HepG2 (cell line): ENCODE results near the gene SPOP. TPM values are rescaled to one million over a fixed set of nuclear protein-coding genes. Genes with fewer than 3 reads are reported as not detected.

ENCODE experiments used
- ASH2L ChIP-seq: fragments of 300-600, 200-600 bp; sonication (generic); IDR thresholded peaks from 2 replicates; pipeline ENCODE4 v1.7.0; 2017; ENCODE audit warnings: low read depth, mild to moderate bottlenecking, moderate library complexity, mixed read lengths, low read length; ENCODE audit not compliant: insufficient read length
- ATRX ChIP-seq: sonication (generic); formaldehyde crosslinking; IDR thresholded peaks from 2 replicates; pipeline ENCODE4 v1.4.0; 2020; ENCODE audit warnings: missing genetic modification reagents, borderline replicate concordance
- BRD4 ChIP-seq: sonication (generic); formaldehyde crosslinking; IDR thresholded peaks from 2 replicates; pipeline ENCODE4 v1.4.0; 2020; ENCODE audit warnings: missing genetic modification reagents
- FOXJ3 ChIP-seq: sonication (generic); formaldehyde crosslinking; IDR thresholded peaks from 2 replicates; pipeline ENCODE4 v1.4.0; 2020; ENCODE audit warnings: missing genetic modification reagents, mild to moderate bottlenecking, borderline replicate concordance
- KDM6A ChIP-seq: IDR thresholded peaks from 2 replicates; pipeline ENCODE4 v1.6.1; 2016; ENCODE audit warnings: low read depth
- MIER2 ChIP-seq: IDR thresholded peaks from 2 replicates; pipeline ENCODE4 v1.6.1; 2016; ENCODE audit warnings: missing biosample characterization, missing genetic modification reagents
- MZF1 ChIP-seq: sonication (generic); formaldehyde crosslinking; IDR thresholded peaks from 2 replicates; pipeline ENCODE4 v1.8.1; 2023; ENCODE audit warnings: mild to moderate bottlenecking, missing genetic modification reagents, borderline replicate concordance
- RXRB ChIP-seq: IDR thresholded peaks from 2 replicates; pipeline ENCODE4 v1.6.1; 2016; ENCODE audit warnings: borderline replicate concordance, missing genetic modification reagents, missing compliant biosample characterization
- SMAD3 ChIP-seq: sonication (generic); formaldehyde crosslinking; IDR thresholded peaks from 2 replicates; pipeline ENCODE4 v1.4.0; 2020; ENCODE audit warnings: missing genetic modification reagents
- SP1 ChIP-seq, 2 experiments: fragments of 450-650 bp in 1 of 2; sonication (generic) in 1 of 2; formaldehyde crosslinking in 1 of 2; IDR thresholded peaks; 2 replicates each; pipeline versions ENCODE4 v1.4.0 to v1.6.1; 2016 to 2020; ENCODE audit warnings: missing genetic modification reagents in 1 of 2
- TSC22D2 ChIP-seq: sonication (generic); formaldehyde crosslinking; IDR thresholded peaks from 2 replicates; pipeline ENCODE4 v1.5.1; 2020; ENCODE audit warnings: missing genetic modification reagents, mild to moderate bottlenecking, borderline replicate concordance
- U2AF1 ChIP-seq: fragments of 200-400 bp; formaldehyde crosslinking; optimal IDR thresholded peaks from 2 replicates; pipeline ENCODE3; 2017; ENCODE audit warnings: mild to moderate bottlenecking, low read depth, low read length
- XRCC5 ChIP-seq: fragments of 200-400 bp; formaldehyde crosslinking; optimal IDR thresholded peaks from 2 replicates; pipeline ENCODE3; 2017; ENCODE audit warnings: mild to moderate bottlenecking, low read length
- ZC3H4 ChIP-seq: sonication (generic); formaldehyde crosslinking; IDR thresholded peaks from 2 replicates; pipeline ENCODE4 v1.4.0; 2020; ENCODE audit warnings: missing genetic modification reagents, borderline replicate concordance
- ZEB1 ChIP-seq: IDR thresholded peaks from 2 replicates; pipeline ENCODE4 v1.6.1; 2012; ENCODE audit warnings: mild to moderate bottlenecking, low read depth, inconsistent platforms; ENCODE audit not compliant: insufficient replicate concordance
- ZMYM4 ChIP-seq: sonication (generic); formaldehyde crosslinking; IDR thresholded peaks from 2 replicates; pipeline ENCODE4 v1.8.1; 2023; ENCODE audit warnings: mild to moderate bottlenecking, missing genetic modification reagents
- ZNF136 ChIP-seq: sonication (generic); formaldehyde crosslinking; IDR thresholded peaks from 2 replicates; pipeline ENCODE4 v1.8.1; 2022; ENCODE audit warnings: low read depth, mild to moderate bottlenecking, moderate library complexity, missing genetic modification reagents
- ZNF335 ChIP-seq: sonication (generic); formaldehyde crosslinking; IDR thresholded peaks from 2 replicates; pipeline ENCODE4 v1.4.0; 2020; ENCODE audit warnings: missing genetic modification reagents
- ZNF34 ChIP-seq: sonication (generic); formaldehyde crosslinking; IDR thresholded peaks from 2 replicates; pipeline ENCODE4 v1.4.0; 2020; ENCODE audit warnings: mild to moderate bottlenecking, missing genetic modification reagents, borderline replicate concordance
- ZNF350 ChIP-seq: sonication (generic); formaldehyde crosslinking; IDR thresholded peaks from 2 replicates; pipeline ENCODE4 v1.4.0; 2020; ENCODE audit warnings: mild to moderate bottlenecking, low read depth, missing genetic modification reagents, borderline replicate concordance
- ZNF546 ChIP-seq: sonication (generic); formaldehyde crosslinking; conservative IDR thresholded peaks from 2 replicates; pipeline ENCODE4 v1.8.1; 2023; ENCODE audit warnings: mild to moderate bottlenecking, missing genetic modification reagents
- ZNF547 ChIP-seq: sonication (generic); formaldehyde crosslinking; IDR thresholded peaks from 2 replicates; pipeline ENCODE4 v1.5.1; 2020; ENCODE audit warnings: mild to moderate bottlenecking, missing genetic modification reagents
- ZNF775 ChIP-seq: sonication (generic); formaldehyde crosslinking; IDR thresholded peaks from 2 replicates; pipeline ENCODE4 v1.4.0; 2020; ENCODE audit warnings: missing genetic modification reagents, mild to moderate bottlenecking, moderate library complexity, borderline replicate concordance
- ZNF777 ChIP-seq: sonication (generic); formaldehyde crosslinking; IDR thresholded peaks from 2 replicates; pipeline ENCODE4 v1.4.0; 2020; ENCODE audit warnings: missing genetic modification reagents
- polyA plus RNA-seq, 8 experiments: library from polyadenylated mRNA; depleted of rRNA in 3 of 8; stranded (reverse) in 7 of 8; unstranded in 1 of 8; fragments of >200 nt; fragmentation: Illumina TruSeq in 4 of 8; extraction: Trizol in 4 of 8; gene quantifications; 2 replicates each; pipeline versions ENCODE4 v1.2.1 to v1.2.3, GENCODE V29; 2011 to 2016; ENCODE audit warnings: low read depth in 4 of 8, missing spikeins in 1 of 8, mixed read lengths in 1 of 8; ENCODE audit not compliant: insufficient read depth in 1 of 8
- total RNA-seq, 5 experiments: library from RNA; depleted of rRNA; stranded (reverse); fragments of >200 nt; fragmentation: Illumina TruSeq; extraction: Trizol; gene quantifications; 2 replicates each; pipeline ENCODE4 v1.2.3, GENCODE V29; 2016; ENCODE audit warnings: low read depth in 1 of 5
- TF ChIP-seq, protein P1 (sequence below): sonication (generic); formaldehyde crosslinking; IDR thresholded peaks from 2 replicates; pipeline ENCODE4 v1.8.0; 2022; ENCODE audit warnings: missing genetic modification reagents, low read depth, mild to moderate bottlenecking, borderline replicate concordance
- TF ChIP-seq, protein P2 (sequence below): sonication (generic); formaldehyde crosslinking; IDR thresholded peaks from 2 replicates; pipeline ENCODE4 v1.5.0; 2020; ENCODE audit warnings: missing genetic modification reagents
- TF ChIP-seq, protein P3 (sequence below): sonication (generic); formaldehyde crosslinking; conservative IDR thresholded peaks from 2 replicates; pipeline ENCODE4 v1.4.0; 2020; ENCODE audit warnings: missing genetic modification reagents

SPOP gene
- total and polyA plus RNA-seq, 2 of the 13 experiments (the other 11 are each of a cell fraction or from before 2014, with no cell fraction given), result 52.8 to 60.8 TPM

DNA sequence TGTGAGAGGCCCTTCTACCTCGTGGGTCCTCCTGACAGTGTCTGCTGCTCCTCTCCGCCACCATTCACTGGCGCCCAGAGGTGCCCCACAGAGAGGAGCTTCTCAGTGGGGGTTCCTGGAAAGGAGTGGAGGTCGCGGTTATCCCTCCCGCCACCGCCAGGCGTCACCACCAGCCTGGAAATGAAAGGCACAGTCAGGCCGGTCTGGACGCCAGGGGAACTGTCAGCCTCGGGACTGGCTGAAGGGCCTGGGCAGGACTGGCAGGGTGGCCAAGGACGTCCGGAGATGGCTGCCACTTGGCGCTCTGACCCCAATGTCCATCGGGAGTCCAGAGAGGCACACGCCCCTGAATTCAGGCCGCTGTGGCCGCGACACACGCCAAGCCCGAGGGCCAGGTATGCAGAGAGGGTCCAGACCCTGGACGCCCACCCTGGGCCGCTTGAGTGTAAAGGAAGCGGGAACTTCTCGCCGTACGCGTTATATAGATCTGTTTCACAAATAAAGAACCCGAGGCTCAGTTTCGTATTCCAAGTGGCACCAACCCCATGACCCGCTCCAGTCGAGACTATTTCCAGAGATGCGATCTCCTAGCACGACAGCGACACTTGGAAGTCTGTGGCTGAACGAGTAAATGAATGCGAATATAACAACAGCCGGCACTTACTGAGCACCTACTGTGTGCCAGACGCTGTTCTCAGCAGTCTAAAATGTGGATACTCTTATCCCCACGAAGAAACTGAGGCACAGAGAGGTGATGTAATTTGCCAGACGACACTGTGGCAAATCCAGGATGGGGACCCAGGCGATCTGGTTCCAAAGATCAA, 109.8 kb downstream of the SPOP start (continued):
- TF ChIP-seq MIER2 (0 out of 2 replicates have a peak, but pooled peaks have one; percentile 43), ZC3H4 (CRISPR knock-in tag) (no peak), ZNF547 (CRISPR knock-in tag) (peak; percentile 85), ZMYM4 (CRISPR knock-in tag) (peak; percentile 75; the same call in 1 of the 2 replicates), TSC22D2 (0 out of 2 replicates have a peak, but pooled peaks have one; percentile 53), U2AF1 (no peak), MZF1 (CRISPR knock-in tag) (0 out of 2 replicates have a peak, but pooled peaks have one; percentile 31), ZEB1 (no peak), KDM6A (CRISPR knock-in tag) (no peak), FOXJ3 (CRISPR knock-in tag) (no peak), ZNF136 (CRISPR knock-in tag) (peak; percentile 81; the same call in 1 of the 2 replicates), ZNF546 (0 out of 2 replicates have a peak, but pooled peaks have one; percentile 56), ASH2L (peak; percentile 42), ZNF777 (CRISPR knock-in tag) (peak; percentile 78), XRCC5 (peak; percentile 96), SP1 (IDR thresholded peaks at IDR 0.05) (no peak), SP1 (CRISPR knock-in tag; IDR thresholded peaks at IDR 0.05) (no peak), ATRX (CRISPR knock-in tag) (no peak), BRD4 (CRISPR knock-in tag) (no peak), ZNF350 (peak; percentile 86; the same call in 1 of the 2 replicates), ZNF335 (peak; percentile 91), RXRB (peak; percentile 67; the same call in 1 of the 2 replicates), ZNF775 (CRISPR knock-in tag) (no peak), SMAD3 (CRISPR knock-in tag) (peak; percentile 78; the same call in 1 of the 2 replicates), ZNF34 (CRISPR knock-in tag) (0 out of 2 replicates have a peak, but pooled peaks have one; percentile 56)
- TF ChIP-seq, protein P1, sequence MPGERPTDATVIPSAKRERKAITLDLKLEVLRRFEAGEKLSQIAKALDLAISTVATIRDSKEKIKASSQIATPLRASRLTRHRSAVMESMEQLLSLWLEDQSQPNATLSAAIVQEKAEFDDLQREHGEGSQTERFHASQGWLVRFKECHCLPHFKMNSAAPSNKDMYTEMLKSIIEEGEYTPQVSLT (CRISPR knock-in tag), result 0 out of 2 replicates have a peak, but pooled peaks have one; percentile 77
- TF ChIP-seq, protein P2, sequence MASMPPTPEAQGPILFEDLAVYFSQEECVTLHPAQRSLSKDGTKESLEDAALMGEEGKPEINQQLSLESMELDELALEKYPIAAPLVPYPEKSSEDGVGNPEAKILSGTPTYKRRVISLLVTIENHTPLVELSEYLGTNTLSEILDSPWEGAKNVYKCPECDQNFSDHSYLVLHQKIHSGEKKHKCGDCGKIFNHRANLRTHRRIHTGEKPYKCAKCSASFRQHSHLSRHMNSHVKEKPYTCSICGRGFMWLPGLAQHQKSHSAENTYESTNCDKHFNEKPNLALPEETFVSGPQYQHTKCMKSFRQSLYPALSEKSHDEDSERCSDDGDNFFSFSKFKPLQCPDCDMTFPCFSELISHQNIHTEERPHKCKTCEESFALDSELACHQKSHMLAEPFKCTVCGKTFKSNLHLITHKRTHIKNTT (CRISPR knock-in tag), result no peak
- TF ChIP-seq, protein P3, sequence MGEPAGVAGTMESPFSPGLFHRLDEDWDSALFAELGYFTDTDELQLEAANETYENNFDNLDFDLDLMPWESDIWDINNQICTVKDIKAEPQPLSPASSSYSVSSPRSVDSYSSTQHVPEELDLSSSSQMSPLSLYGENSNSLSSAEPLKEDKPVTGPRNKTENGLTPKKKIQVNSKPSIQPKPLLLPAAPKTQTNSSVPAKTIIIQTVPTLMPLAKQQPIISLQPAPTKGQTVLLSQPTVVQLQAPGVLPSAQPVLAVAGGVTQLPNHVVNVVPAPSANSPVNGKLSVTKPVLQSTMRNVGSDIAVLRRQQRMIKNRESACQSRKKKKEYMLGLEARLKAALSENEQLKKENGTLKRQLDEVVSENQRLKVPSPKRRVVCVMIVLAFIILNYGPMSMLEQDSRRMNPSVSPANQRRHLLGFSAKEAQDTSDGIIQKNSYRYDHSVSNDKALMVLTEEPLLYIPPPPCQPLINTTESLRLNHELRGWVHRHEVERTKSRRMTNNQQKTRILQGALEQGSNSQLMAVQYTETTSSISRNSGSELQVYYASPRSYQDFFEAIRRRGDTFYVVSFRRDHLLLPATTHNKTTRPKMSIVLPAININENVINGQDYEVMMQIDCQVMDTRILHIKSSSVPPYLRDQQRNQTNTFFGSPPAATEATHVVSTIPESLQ (CRISPR knock-in tag), result 0 out of 2 replicates have a peak, but pooled peaks have one; percentile 67
